OCI-LY3 (cell line): ENCODE results near the gene GJC2.

Experiments used
- CTCF ChIP-seq: fragments of 200-600, 300-600 bp; sonication (generic); IDR thresholded peaks from 2 replicates; pipeline ENCODE4 v1.5.1; 2014; ENCODE audit warnings: antibody characterized with exemption, low read length, low read depth
- EZH2phosphoT487 ChIP-seq: fragments of 200-600 bp; shearing (Covaris generic); IDR thresholded peaks from 2 replicates; pipeline ENCODE4 v1.6.1; 2018; ENCODE audit warnings: antibody characterized with exemption, mixed run types, low read depth

DNA sequence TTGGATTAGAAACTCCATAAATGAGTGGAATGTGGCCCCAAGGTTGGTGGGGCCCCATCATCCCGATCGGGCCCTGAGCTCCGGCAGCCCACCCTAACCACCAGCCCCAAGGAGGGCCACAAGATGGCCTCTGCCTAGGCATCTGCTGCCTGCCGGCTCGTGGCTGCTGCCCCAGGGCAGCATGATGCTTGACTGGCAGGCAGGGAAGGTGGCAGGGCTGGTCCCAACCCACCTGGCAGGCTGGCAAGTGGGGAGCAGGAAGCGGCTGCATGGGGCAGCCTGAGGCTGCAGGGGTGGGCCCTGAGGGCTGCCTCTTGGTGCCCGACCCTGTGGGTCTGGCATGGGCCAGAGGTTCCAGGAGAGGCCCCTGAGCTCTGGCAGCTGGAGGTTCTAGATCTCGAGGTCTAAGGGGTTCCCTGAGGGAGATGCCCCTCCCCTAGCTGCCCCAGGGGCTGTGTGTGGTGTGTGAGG, 760 bp upstream of the GJC2 start:
- TF ChIP-seq EZH2phosphoT487 (no peak), CTCF (no peak)
